ENCODE measurements around the gene FTH1. TPM values are rescaled to one million over a fixed set of nuclear protein-coding genes. Genes with fewer than 3 reads are reported as not detected.

Gene FTH1
- total and polyA plus RNA-seq, 2 of the 13 experiments (the other 11 are each of a cell fraction or from before 2014, with no cell fraction given): 607 to 760 TPM

- peak; percentile 62; the same call in 1 of the 2 replicates for TF ChIP-seq ZNF704 (CRISPR knock-in tag; IDR thresholded peaks at IDR 0.05; ENCODE audit: borderline replicate concordance)
- TF ChIP-seq ZNF691 (CRISPR knock-in tag; IDR thresholded peaks at IDR 0.05; ENCODE audit: borderline replicate concordance, low read depth): no peak
- peak; percentile 59 for TF ChIP-seq POLR2AphosphoS5 (IDR thresholded peaks at IDR 0.05; ENCODE audit: low read depth, low read length)
- no peak for TF ChIP-seq LCORL (IDR thresholded peaks at IDR 0.05)
- peak; percentile 83 for TF ChIP-seq LCORL (CRISPR knock-in tag; IDR thresholded peaks at IDR 0.05)
- TF ChIP-seq THAP11 (CRISPR knock-in tag; IDR thresholded peaks at IDR 0.05): peak; percentile 36; the same call in 1 of the 2 replicates
- TF ChIP-seq BORCS8-MEF2B (CRISPR knock-in tag; IDR thresholded peaks at IDR 0.05): peak; percentile 90
- 0 out of 2 replicates have a peak, but pooled peaks have one; percentile 12 for TF ChIP-seq ZMYM2 (CRISPR knock-in tag; IDR thresholded peaks at IDR 0.05)
- TF ChIP-seq ZNF343 (CRISPR knock-in tag; IDR thresholded peaks at IDR 0.05): 0 out of 2 replicates have a peak, but pooled peaks have one; percentile 44
- peak in 1 of 2 experiments; percentile 95; a peak in 3 of 4 replicates for TF ChIP-seq EP300 (IDR thresholded peaks at IDR 0.05; ENCODE audit: low read depth in 2 of 2, low read length in 2 of 2)
- peak; percentile 71 for TF ChIP-seq EP300 (CRISPR knock-in tag; IDR thresholded peaks at IDR 0.05; ENCODE audit: borderline replicate concordance)
- peak; percentile 49 for TF ChIP-seq PHF8 (CRISPR knock-in tag; IDR thresholded peaks at IDR 0.05)
- TF ChIP-seq ZNF382 (CRISPR knock-in tag; IDR thresholded peaks at IDR 0.05; ENCODE audit: borderline replicate concordance): no peak
- TF ChIP-seq ZNF317 (CRISPR knock-in tag; IDR thresholded peaks at IDR 0.05): peak; percentile 65; the same call in 1 of the 2 replicates
- no peak for TF ChIP-seq ZNF883 (CRISPR knock-in tag; IDR thresholded peaks at IDR 0.05; ENCODE audit: not compliant biosample characterization)
- 0 out of 2 replicates have a peak, but pooled peaks have one; percentile 21 for TF ChIP-seq KLF12 (CRISPR knock-in tag; IDR thresholded peaks at IDR 0.05; ENCODE audit: borderline replicate concordance)
- 0 out of 2 replicates have a peak, but pooled peaks have one; percentile 20 for TF ChIP-seq ZNF501 (CRISPR knock-in tag; IDR thresholded peaks at IDR 0.05)
- TF ChIP-seq BRCA1 (CRISPR knock-in tag; IDR thresholded peaks at IDR 0.05): no peak
- TF ChIP-seq, protein P1, sequence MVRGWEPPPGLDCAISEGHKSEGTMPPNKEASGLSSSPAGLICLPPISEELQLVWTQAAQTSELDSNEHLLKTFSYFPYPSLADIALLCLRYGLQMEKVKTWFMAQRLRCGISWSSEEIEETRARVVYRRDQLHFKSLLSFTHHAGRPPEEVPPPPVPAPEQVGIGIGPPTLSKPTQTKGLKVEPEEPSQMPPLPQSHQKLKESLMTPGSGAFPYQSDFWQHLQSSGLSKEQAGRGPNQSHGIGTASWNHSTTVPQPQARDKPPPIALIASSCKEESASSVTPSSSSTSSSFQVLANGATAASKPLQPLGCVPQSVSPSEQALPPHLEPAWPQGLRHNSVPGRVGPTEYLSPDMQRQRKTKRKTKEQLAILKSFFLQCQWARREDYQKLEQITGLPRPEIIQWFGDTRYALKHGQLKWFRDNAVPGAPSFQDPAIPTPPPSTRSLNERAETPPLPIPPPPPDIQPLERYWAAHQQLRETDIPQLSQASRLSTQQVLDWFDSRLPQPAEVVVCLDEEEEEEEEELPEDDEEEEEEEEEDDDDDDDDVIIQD (CRISPR knock-in tag; IDR thresholded peaks at IDR 0.05; ENCODE audit: low read depth): peak; percentile 60
- 0 out of 2 replicates have a peak, but pooled peaks have one; percentile 74 for TF ChIP-seq ZNF34 (CRISPR knock-in tag; IDR thresholded peaks at IDR 0.05; ENCODE audit: borderline replicate concordance)
- TF ChIP-seq GATA4 (IDR thresholded peaks at IDR 0.05; ENCODE audit: borderline replicate concordance, low read depth): no peak
- no peak for TF ChIP-seq RBAK (CRISPR knock-in tag; IDR thresholded peaks at IDR 0.05)
- TF ChIP-seq ZNF605 (CRISPR knock-in tag; IDR thresholded peaks at IDR 0.05): peak; percentile 69
- TF ChIP-seq UBTF (CRISPR knock-in tag; IDR thresholded peaks at IDR 0.05): peak; percentile 55
These were observed 4.0 kb upstream of the FTH1 start (continued) for GRCh38 chr11:61971248-61972111.

Measured in HepG2 (cell line).